Measurements from ENCODE around the gene CDH23.

The CDH23 gene

GRCh38 chr10:71690094-71690720 lies 293.5 kb downstream of the CDH23 start:
- H3K9me3 ChIP-seq (ENCODE audit: insufficient read depth, low read depth, low read length) = no peaks in the 10 kb centered on the region
- H3K27me3 ChIP-seq (ENCODE audit: insufficient read depth, low read length, poor library complexity, severe bottlenecking) = no peaks in the 10 kb centered on the region
- no peak overlapping the region for H2AFZ ChIP-seq (ENCODE audit: low read length)
- no peak overlapping the region for H3K4me2 ChIP-seq (ENCODE audit: low read depth, low read length, poor library complexity, severe bottlenecking)
- TF ChIP-seq CTCF (conservative IDR thresholded peaks at IDR 0.05; ENCODE audit: low read length) (no peak), EZH2phosphoT487 (IDR thresholded peaks at IDR 0.05; ENCODE audit: borderline replicate concordance) (no peak)
- H3K4me3 ChIP-seq (ENCODE audit: low read length, poor library complexity, severe bottlenecking) = no peak overlapping the region
- no peak overlapping the region for H3K9ac ChIP-seq (ENCODE audit: low read depth, low read length, poor library complexity, severe bottlenecking)
- H3K79me2 ChIP-seq (ENCODE audit: insufficient read depth, low read length) = no peaks in the 10 kb centered on the region
- peaks cover 5% of the 10 kb centered on the region for H3K4me1 ChIP-seq (ENCODE audit: insufficient read depth, low read length, poor library complexity, severe bottlenecking)
- H3K9me2 ChIP-seq (replicated peaks; ENCODE audit: low read depth, low read length) = no peaks in the 10 kb centered on the region
- no peaks in the 10 kb centered on the region for H3K36me3 ChIP-seq (ENCODE audit: insufficient read depth, low read length)
- H4K20me1 ChIP-seq (ENCODE audit: insufficient read depth, low read length, poor library complexity, severe bottlenecking) = no peaks in the 10 kb centered on the region
- H3F3A ChIP-seq (ENCODE audit: low read depth) = no peaks in the 10 kb centered on the region

GRCh38 chr10:71691405-71691804 lies 294.7 kb downstream of the CDH23 start:
- no peaks in the 10 kb centered on the region for H3K9me3 ChIP-seq (ENCODE audit: insufficient read depth, low read depth, low read length)
- H3K4me1 ChIP-seq (ENCODE audit: insufficient read depth, low read length, poor library complexity, severe bottlenecking) = no peaks in the 10 kb centered on the region
- no peak overlapping the region for H2AFZ ChIP-seq (ENCODE audit: low read length)

GRCh38 chr10:71692598-71693306 lies 296.0 kb downstream of the CDH23 start:
- no peak overlapping the region for H2AFZ ChIP-seq (ENCODE audit: low read length)
- no peaks in the 10 kb centered on the region for H3K4me1 ChIP-seq (ENCODE audit: insufficient read depth, low read length, poor library complexity, severe bottlenecking)
- no peaks in the 10 kb centered on the region for H4K20me1 ChIP-seq (ENCODE audit: insufficient read depth, low read length, poor library complexity, severe bottlenecking)
- no peaks in the 10 kb centered on the region for H3K79me2 ChIP-seq (ENCODE audit: insufficient read depth, low read length)
- H3K4me2 ChIP-seq (ENCODE audit: low read depth, low read length, poor library complexity, severe bottlenecking) = no peak overlapping the region
- TF ChIP-seq EZH2phosphoT487 (IDR thresholded peaks at IDR 0.05; ENCODE audit: borderline replicate concordance) (no peak), CTCF (conservative IDR thresholded peaks at IDR 0.05; ENCODE audit: low read length) (no peak)
- H3K9ac ChIP-seq (ENCODE audit: low read depth, low read length, poor library complexity, severe bottlenecking) = no peak overlapping the region
- no peaks in the 10 kb centered on the region for H3K27me3 ChIP-seq (ENCODE audit: insufficient read depth, low read length, poor library complexity, severe bottlenecking)
- H3K9me3 ChIP-seq (ENCODE audit: insufficient read depth, low read depth, low read length) = no peaks in the 10 kb centered on the region
- H3K9me2 ChIP-seq (replicated peaks; ENCODE audit: low read depth, low read length) = no peaks in the 10 kb centered on the region
- no peaks in the 10 kb centered on the region for H3F3A ChIP-seq (ENCODE audit: low read depth)
- H3K4me3 ChIP-seq (ENCODE audit: low read length, poor library complexity, severe bottlenecking) = no peak overlapping the region
- no peaks in the 10 kb centered on the region for H3K36me3 ChIP-seq (ENCODE audit: insufficient read depth, low read length)

More at GRCh38 chr10:71691405-71691804, 294.7 kb downstream of the CDH23 start:
- H3K27me3 ChIP-seq (ENCODE audit: insufficient read depth, low read length, poor library complexity, severe bottlenecking) = no peaks in the 10 kb centered on the region
- no peaks in the 10 kb centered on the region for H3F3A ChIP-seq (ENCODE audit: low read depth)
- H3K4me3 ChIP-seq (ENCODE audit: low read length, poor library complexity, severe bottlenecking) = no peak overlapping the region
- H3K9ac ChIP-seq (ENCODE audit: low read depth, low read length, poor library complexity, severe bottlenecking) = no peak overlapping the region
- H3K4me2 ChIP-seq (ENCODE audit: low read depth, low read length, poor library complexity, severe bottlenecking) = no peak overlapping the region
- no peak for TF ChIP-seq EZH2phosphoT487 (IDR thresholded peaks at IDR 0.05; ENCODE audit: borderline replicate concordance)
- no peak for TF ChIP-seq CTCF (conservative IDR thresholded peaks at IDR 0.05; ENCODE audit: low read length)
- no peaks in the 10 kb centered on the region for H4K20me1 ChIP-seq (ENCODE audit: insufficient read depth, low read length, poor library complexity, severe bottlenecking)
- no peaks in the 10 kb centered on the region for H3K36me3 ChIP-seq (ENCODE audit: insufficient read depth, low read length)
- no peaks in the 10 kb centered on the region for H3K9me2 ChIP-seq (replicated peaks; ENCODE audit: low read depth, low read length)
- H3K79me2 ChIP-seq (ENCODE audit: insufficient read depth, low read length) = no peaks in the 10 kb centered on the region

Data from Loucy (cell line).